T47D (cell line): ENCODE results near the gene KRTAP9-6.

Source experiments
- DNase-seq, 2 experiments: peaks; one replicate each; pipeline versions ENCODE4 v3.0.0 to v3.0.0-alpha.2; 2011 to 2012; ENCODE audit warnings: low read depth in 1 of 2, low spot score in 1 of 2
- JUND ChIP-seq: IDR thresholded peaks from 2 replicates; pipeline ENCODE4 v1.6.1; 2012; ENCODE audit warnings: low read depth
- in situ Hi-C: cut with HindIII; loops from 2 replicates; pipeline ENCODE4 v1.10.0; 2016; ENCODE audit warnings: low sequenced_read_pairs, low pct_unique_long_range_greater_than_20kb

The KRTAP9-6 gene

GRCh38 chr17:41315204-41315794 lies 50.1 kb downstream of the KRTAP9-6 start, which contains the start of gene KRTAP17-1:
Gene KRTAP17-1 (minus strand): TSS chr17:41315710. CDS start chr17:41315650, 60 bp downstream.
- in situ Hi-C loops = no loop called here
- no peak for TF ChIP-seq JUND
- DNase-seq = no peak
